ENCODE measurements around the gene MAPK12. TPM values are rescaled to one million over a fixed set of nuclear protein-coding genes. Genes with fewer than 3 reads are reported as not detected.
A peak's percentile ranks its signal among the peaks of the same experiment; 100 is the strongest.

The MAPK12 gene
- total RNA-seq, 2 donors from 2014 or later: 5.0 to 13.0 TPM

GRCh38 chr22:50308597-50308935 is 47.1 kb upstream of the MAPK12 start:
- no peak overlapping the region for H3K4me3 ChIP-seq
- H3K36me3 ChIP-seq: no peaks in the 10 kb centered on the region
- peak overlapping the region; percentile 79 to 91 for H3K27ac ChIP-seq
- peaks cover 0 to 54% of the 10 kb centered on the region in 2 donors for H3K4me1 ChIP-seq
- peak; percentile 82 for DNase-seq (ENCODE audit: low spot score)
- TF ChIP-seq, protein P1, sequence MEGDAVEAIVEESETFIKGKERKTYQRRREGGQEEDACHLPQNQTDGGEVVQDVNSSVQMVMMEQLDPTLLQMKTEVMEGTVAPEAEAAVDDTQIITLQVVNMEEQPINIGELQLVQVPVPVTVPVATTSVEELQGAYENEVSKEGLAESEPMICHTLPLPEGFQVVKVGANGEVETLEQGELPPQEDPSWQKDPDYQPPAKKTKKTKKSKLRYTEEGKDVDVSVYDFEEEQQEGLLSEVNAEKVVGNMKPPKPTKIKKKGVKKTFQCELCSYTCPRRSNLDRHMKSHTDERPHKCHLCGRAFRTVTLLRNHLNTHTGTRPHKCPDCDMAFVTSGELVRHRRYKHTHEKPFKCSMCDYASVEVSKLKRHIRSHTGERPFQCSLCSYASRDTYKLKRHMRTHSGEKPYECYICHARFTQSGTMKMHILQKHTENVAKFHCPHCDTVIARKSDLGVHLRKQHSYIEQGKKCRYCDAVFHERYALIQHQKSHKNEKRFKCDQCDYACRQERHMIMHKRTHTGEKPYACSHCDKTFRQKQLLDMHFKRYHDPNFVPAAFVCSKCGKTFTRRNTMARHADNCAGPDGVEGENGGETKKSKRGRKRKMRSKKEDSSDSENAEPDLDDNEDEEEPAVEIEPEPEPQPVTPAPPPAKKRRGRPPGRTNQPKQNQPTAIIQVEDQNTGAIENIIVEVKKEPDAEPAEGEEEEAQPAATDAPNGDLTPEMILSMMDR (IDR thresholded peaks at IDR 0.05): no peak
- H3K27me3 ChIP-seq: no peaks in the 10 kb centered on the region
- H3K9me3 ChIP-seq: no peaks in the 10 kb centered on the region

GRCh38 chr22:50307890-50308596 is 46.6 kb upstream of the MAPK12 start:
- peak overlapping the region in 1 of 2 donors; percentile 24 for H3K4me3 ChIP-seq

DNA sequence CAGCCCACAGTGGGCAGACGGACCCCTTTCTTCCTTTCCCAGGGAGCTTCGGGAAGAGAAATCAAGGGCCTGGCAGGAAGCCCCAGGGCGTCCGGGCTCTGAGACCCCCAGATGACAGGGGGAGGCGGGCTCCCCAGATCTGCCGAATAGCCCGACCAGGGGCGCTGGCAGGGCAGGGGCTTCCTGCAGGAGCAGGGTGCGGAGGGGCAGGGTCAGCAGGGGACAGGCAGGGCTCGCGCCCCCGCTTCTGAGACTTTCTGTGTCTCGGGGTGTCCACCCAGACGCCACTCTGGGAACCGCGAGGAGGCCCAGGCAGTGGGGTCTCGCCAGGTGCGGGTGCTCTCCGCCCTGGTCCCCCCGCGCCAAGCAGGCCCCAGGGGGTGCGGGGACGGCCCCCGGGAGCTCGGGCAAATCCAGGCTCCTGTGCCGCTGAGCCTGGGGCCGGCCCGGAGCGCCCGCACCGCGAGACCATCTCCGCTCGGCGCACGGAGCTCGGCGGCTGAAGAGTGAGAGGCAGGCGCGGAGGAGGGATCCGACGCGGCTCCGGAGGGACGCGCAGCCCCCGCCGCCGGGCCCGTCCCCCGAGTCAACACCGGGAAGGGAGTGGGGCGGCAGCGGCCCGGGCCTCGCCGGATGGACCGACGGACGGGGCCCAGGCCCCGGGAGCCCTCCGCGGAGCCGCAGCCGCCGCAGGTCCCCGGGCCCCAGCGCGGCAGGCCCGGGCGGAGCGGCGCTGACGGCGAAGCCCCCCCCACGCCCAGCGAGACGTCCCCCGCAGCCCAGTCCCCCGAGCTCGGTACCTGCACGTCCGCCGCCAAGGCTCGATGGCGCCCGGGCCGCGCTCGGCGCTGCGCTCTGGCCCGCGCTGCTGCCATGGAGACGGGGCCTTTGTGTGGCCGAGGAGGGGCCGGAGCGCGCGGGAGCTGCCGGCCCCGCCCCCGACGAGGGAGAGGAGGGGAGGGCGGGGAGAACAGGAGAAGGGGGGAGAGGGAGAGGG is 45.6 kb upstream of the MAPK12 start, which contains the start of gene PLXNB2:
TSS of gene PLXNB2 (minus strand) at position 894 of the 997 bp plus-strand sequence. CDS start 17,062 bp downstream, outside the sequence.
- no peaks in the 10 kb centered on the region for H3K9me3 ChIP-seq
- peaks cover 0 to 69% of the 10 kb centered on the region in 2 donors for H3K4me1 ChIP-seq
- no peaks in the 10 kb centered on the region for H3K27me3 ChIP-seq
- TF ChIP-seq, protein P1 (IDR thresholded peaks at IDR 0.05): no peak
- H3K4me3 ChIP-seq: peak within 1 kb of the TSS; percentile 87 to 91
- H3K36me3 ChIP-seq: no peaks in the 10 kb centered on the region
- no peak for DNase-seq (ENCODE audit: low spot score)
- peak within 1 kb of the TSS; percentile 91 to 93 for H3K27ac ChIP-seq

More at GRCh38 chr22:50307890-50308596, 46.6 kb upstream of the MAPK12 start:
- no peak for DNase-seq (ENCODE audit: low spot score)
- Histone ChIP-seq H3K9me3 (no peaks in the 10 kb centered on the region), H3K27ac (peak overlapping the region; percentile 79 to 91), H3K36me3 (no peaks in the 10 kb centered on the region), H3K4me1 (peaks cover 0 to 59% of the 10 kb centered on the region in 2 donors), H3K27me3 (no peaks in the 10 kb centered on the region)
- TF ChIP-seq, protein P1 (IDR thresholded peaks at IDR 0.05): no peak

DNA sequence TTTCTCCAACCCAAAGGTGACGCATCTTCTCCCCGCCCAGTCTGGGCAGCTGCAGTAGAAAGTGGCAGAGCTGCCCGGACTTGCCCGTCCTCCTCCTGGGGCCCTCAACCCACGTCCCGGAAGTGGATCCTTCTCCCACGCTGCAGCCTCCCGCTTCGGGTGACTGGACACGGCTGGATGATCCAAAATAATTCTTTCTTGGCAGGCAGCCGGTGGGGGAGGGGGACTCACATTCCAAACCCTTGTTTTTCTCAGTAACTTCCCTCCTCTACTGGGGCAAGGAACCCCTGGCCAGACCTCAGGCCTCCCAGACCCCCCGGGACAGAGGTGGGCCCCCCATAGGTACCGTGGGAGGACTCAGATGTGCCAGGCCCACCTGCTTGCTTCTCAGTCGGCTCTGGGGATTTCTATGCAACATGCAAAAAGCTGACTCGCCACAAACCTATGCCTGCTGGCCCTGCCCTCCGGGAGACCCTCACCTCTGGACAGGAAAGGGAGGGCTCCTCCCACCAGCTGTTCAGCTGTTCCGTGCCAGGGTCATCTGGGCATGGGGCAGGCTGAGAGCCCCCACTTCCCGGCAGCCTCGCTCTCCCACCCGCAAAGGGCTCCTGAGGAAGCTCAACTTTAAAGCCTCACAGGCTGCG is 44.6 kb upstream of the MAPK12 start:
- TF ChIP-seq, protein P1 (IDR thresholded peaks at IDR 0.05): no peak
- H3K27ac ChIP-seq: peak overlapping the region; percentile 91 to 93
- no peaks in the 10 kb centered on the region for H3K27me3 ChIP-seq
- DNase-seq (ENCODE audit: low spot score): peak; percentile 88
- peaks cover 0 to 79% of the 10 kb centered on the region in 2 donors for H3K4me1 ChIP-seq
- peak overlapping the region; percentile 87 to 91 for H3K4me3 ChIP-seq
- no peaks in the 10 kb centered on the region for H3K9me3 ChIP-seq
- no peaks in the 10 kb centered on the region for H3K36me3 ChIP-seq

- Histone ChIP-seq H3K27ac (peak overlapping the region; percentile 91 to 93), H3K9me3 (no peaks in the 10 kb centered on the region), H3K27me3 (no peaks in the 10 kb centered on the region), H3K36me3 (no peaks in the 10 kb centered on the region), H3K4me3 (peak overlapping the region; percentile 87 to 91), H3K4me1 (peaks cover 0 to 85% of the 10 kb centered on the region in 2 donors)
- TF ChIP-seq, protein P1 (IDR thresholded peaks at IDR 0.05): no peak
- no peak for DNase-seq (ENCODE audit: low spot score)
Observed at GRCh38 chr22:50305393-50305922, 44.0 kb upstream of the MAPK12 start.
